HG03175 (cell line): ENCODE measurements around the gene DLX6.

Experiments
- ATAC-seq: cut with Tn5 transposase; IDR thresholded peaks from one replicate; pipeline ENCODE4 v1.9.1; 2021; ENCODE audit warnings: mild to moderate bottlenecking, moderate library complexity; ENCODE audit not compliant: unreplicated experiment

Gene DLX6

DNA sequence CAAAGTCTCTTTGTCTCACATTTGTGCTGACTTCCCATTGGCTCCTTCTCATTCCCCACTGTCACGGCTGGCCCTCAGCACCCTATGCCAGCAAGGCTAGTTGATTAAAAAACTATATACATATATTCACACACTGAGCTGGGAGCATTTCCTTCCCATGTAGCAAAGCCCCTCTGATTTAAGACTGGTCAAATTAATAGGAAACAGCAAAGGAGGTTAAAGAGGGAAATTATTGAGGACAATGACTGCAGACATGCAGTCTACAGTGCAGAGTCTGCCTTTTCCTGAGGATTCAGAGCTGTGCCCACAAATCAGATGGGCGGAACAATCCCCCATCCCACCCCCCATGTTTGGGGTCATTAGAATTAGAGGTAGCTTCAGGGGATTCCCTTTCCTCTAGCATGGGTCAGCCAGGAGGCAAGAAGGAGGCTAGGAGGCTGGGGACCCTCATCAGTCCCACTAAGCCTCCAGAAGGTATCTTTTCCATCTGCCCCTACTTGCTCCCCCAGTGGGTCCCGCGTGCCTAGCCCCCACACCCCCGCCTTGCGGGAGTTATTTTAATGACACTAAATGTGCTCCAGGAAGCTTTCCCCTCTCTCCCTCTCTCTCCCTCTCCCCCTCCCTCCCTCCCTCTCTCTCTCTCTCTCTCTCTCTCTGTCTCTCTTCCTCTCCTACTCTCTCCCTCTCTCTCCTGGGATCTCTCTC, 9.8 kb upstream of the DLX6 start:
- ATAC-seq: no peak

DNA sequence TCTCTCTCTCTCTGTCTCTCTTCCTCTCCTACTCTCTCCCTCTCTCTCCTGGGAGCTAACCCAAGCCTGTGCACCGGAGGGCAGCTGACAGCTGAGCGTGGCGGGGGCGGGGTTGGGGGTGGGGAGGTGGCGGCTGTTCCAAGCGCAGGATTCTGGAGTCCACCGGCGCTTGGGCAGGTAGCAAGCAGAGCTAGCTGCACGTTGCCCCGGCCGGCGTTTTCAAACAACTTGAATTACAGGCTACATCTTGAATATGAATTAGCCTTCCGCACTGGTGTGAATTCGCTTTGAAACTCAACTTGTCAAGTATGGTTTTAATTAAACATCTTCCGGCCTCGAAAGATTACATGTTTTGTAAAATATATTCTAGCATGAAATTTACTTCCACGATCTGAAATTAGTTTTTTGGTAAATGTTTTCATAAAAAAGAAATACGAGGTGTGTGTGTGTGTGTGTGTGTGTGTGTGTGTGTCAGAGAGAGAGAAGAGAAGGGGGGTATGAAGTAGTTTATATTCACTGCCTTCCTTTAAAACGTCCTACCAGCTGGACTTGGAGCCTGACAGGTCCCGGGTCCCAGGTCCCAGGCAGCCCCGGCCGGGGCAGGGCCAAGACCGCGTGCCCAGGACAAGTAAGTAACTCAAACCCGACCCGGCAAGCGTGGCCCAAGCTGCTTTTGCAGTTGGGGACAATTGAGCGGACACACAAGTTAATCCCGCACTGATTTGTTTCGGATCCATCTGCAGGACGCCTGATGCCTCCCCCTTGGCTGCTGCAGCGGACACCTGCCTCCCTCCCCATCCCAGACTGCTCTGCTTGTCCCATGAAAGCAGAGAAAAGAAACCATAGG, 9.0 kb upstream of the DLX6 start:
- ATAC-seq: no peak

DNA sequence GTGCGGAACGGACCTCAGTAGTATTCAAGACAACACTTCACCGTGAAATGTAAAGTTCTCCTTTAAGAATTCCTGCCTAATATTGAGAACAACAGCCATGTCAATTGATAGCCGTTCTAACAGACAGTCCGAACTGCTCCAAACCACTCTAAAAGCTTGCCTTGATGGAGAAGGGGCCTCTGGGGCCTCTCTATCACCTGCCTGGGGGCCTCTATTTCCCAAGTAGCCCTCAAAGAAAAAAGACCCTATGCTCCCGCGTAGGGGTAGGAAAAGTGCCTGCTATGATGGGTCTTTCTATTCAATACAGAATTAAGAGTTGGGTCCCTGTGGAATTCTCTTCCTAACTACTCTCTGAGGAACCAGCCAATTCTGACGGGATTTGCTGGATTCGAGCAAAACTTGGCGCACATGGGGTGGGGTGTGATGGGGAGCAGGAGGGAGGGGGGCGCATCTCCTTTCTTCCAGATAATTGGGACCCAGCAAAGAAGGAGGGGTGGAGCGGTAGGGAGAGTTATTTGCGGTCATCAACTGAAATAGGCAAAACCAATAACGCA, 8.3 kb upstream of the DLX6 start:
- no peak for ATAC-seq

DNA sequence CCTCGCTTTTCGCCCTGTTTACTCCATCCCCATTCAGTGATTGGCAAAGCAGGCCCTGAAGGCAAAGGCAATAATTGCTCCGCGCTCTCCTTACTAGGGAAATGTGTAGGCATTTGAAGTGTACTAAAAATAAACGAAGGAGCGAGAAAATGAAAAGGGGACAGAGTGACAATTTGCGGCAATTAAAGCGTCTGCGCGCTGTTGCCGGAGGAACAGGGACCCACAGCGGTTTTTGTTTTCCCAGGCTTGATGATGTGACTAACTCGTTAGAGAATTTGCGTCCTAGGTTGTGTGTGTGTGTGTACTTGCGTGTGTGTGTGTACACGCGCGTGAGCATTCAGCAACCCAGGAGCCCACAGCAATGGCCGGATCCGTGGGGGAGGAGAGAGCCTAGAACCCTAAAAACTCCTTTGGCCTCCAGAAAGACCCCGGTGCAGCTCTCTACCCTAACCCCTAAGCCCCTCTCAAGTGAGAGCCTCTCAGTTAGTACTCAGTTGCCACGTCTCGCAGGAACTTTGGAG, 7.8 kb upstream of the DLX6 start:
- ATAC-seq: no peak

DNA sequence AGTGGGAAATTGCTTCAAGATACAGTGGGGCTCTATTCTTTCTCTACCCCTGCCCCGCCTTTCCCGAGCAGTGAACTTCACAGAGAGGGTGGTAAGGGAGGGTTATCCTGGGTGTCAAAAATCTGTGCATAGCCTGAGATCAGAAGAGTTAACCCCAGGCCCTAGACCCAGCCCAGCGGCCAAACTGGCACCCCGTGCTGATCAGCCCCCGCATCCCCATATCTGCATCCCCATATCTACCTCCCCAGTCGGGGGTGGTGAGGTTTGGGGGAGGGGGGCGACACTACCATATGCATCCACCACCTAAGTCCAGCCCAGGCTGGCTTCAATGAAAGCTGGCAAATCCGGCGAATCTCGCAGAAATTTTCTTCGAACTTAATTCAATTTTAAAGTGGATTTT, 7.0 kb upstream of the DLX6 start:
- no peak for ATAC-seq

DNA sequence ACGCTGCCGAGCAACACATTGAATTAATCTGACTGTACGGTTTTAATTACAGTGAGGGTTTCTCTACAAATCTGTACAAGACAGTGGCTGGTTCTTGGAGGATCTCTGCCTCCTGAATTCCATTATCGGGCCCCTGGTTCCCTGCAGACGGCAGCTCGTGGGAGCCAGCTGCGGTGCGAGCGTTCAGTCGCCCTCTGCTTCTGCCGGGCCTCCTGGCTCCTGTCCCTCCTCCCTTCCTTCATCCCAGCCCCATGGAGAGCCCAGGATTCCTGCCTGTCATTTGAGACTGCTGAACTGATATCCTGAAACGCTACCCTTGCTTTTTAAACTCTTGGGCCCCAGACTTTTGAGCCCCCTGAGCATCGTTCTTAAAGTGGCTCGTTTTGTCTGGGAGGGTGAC, 6.6 kb upstream of the DLX6 start:
- ATAC-seq: no peak

DNA sequence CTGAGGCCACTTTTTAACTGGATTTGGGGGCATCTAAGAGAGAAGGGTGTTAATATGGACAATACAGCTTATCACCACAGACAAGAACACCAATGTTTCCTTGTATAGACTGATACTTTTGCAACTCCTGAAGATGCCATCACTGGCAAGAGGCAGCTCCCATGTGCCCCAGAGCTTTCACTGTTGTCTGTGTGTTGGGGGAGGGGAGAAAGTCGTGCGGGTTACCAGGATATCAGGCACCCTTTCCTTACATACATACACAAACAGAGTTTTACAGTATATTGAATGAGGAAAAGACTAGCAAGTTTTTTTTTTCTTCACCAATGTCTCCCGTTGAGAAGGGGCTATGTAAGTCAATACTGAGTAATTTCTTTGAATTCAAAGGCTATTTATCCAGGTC, 4.1 kb upstream of the DLX6 start:
- ATAC-seq: no peak

DNA sequence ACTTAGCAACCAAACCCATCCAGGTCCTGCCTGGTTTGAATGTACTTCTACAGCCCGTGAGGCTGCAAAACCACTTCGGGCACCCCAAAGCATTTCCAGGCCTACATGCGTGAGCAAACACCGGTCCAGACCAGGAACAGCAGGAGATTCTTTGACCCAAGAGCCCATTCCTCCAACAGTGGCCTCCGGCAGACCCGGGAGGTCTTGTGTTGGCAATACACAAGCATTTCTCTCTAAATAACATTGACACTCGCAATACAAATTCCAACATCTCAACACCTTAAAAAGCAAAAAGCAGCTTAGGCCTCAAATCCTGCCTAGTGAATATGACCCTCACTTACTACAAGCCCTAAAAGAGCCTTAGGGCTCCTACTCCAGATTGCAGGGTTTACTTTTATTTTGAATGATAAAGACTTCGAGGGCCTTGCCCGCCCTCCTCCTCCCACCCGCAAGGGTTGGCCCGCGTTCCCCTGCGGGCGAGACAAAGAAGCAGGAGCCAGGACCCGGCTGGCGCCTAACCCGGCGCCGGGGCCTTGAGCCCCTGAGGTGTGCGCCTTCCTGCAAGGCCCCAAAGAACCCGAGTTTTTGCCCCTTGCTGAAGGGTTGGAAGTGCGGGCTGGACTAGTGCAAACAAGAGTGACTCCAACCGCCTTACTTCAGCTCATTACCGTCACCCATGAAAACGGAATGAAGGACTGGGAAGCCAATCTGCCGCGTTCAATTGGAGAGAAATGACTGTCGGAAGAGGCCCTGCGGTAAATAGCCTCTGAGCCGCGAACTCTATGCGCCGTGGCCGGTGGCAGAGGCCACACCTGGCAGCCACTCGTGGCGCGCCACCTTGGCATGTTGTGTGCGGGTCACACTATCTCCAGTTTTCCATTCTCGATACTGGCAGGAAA, 3.4 kb upstream of the DLX6 start:
- ATAC-seq: no peak

DNA sequence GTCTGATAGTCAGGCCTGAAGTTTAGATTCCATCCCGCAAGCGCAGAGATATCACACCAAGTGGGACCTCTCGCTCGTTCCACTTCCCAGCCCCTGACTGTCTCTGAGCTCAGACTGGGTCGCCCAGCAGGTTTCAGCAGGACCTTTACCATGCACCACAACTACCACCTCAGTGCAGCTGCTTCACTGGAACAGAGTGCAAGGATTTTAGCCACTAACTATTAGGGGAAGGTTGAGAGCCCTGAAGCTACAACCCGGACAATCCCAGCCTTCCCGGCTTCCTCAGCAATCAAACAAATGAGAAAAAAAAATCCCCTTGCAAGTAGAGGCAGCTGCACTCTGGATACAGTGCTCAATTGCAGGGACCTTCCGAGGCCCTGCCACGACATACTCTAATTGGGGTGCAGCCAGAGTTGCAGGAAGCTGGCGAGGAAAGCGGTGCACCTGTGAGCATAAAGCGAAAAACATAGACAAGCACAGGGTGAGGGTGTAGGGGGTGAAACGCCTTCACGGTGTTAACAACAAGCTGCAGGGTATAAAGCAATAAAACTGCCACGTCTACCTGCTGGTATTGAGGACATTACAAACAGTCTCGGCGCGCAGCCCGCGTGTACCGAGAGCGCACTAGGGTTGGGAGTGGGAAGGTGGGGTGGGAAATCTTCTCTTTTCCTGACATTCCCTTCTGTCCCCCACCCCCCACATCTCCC, 2.6 kb upstream of the DLX6 start:
- no peak for ATAC-seq

DNA sequence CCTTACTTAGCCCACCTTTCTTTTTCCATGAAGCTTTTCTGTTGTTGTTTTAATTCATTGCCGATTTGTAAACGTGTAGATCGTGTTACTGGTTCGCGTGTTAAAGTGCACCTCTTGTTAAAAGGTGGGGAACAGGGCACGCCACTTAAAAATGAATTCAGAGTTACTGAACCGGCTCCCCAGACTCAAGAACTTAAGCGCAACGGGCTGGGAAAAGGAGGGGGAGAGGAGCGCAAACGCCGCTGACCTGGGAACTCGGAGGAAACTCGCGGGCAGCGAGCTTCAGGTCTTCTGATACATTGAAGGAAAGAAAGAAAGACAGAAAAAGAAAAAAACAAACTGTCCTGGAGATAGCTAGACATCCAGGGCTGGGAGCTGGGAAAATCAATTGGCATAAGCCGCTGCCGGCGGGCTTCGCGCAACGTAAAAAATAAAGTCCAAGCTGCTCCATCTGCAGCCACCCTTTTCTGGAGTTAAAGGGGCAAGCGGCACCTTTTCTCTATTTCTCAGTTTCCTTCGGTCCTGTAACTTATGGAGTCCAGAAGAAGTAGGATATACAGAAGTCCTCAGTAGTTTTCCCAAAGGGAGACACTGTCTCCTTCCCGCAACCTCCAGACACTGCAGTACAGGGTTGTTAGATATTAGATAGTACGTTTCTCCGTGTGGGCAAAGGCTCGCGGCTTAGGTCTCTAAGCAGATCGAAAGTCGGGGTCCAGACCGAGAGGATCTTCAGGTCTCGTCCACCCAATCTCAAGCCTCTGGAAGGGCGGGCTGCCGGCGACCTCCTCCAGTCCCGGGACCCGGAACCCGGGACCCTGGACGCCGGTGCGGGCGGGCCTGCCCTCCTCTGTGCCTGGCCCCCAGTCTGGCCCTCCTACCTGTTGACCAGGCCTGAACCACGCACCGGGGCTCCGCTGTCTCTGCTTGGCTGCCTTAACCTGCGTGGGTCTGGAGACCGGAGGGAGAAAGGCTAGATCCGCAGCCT, 1.8 kb upstream of the DLX6 start:
- no peak for ATAC-seq

DNA sequence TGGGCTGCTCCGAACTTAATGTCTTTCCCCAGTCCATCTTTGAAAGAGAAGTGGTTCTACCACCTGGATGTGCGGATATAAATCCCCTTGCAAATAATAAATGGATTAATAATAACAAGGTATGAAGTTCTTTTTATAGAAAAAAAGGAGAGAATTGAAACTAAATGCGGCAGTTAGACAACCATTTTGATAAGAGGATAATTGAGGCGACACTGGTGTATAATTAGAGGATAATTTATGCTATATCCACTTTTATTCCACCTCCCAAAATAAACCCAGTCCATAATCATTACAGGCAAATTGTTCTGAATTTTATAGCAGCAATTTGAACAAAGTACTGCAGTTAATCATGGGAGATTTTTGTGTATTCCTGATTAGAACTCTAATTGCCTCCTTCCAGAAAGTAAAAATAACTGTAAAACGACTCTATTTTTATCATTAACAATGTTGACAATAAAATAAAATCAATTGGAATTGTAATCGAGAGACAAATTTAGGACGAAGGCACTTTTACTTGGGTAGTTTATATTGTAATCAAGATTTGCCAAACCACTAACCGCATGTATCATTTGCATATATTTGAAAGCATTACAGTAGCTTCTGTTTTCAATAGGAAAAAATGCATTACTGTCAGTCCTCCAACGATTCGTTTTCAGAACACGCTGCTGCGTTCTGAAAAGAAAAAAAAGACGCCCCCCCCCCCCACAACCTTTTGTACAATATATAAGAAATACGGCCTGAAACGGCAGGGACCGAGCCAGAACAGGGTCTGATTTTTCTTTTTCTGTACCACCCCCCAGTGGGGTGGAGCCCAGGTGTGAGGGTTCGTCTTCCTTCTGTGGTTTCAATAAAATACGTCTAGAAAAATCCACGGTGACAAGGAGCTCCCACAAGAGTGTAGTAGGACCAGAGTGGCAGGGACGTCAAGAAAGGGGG, 838 bp upstream of the DLX6 start:
- ATAC-seq: no peak

DNA sequence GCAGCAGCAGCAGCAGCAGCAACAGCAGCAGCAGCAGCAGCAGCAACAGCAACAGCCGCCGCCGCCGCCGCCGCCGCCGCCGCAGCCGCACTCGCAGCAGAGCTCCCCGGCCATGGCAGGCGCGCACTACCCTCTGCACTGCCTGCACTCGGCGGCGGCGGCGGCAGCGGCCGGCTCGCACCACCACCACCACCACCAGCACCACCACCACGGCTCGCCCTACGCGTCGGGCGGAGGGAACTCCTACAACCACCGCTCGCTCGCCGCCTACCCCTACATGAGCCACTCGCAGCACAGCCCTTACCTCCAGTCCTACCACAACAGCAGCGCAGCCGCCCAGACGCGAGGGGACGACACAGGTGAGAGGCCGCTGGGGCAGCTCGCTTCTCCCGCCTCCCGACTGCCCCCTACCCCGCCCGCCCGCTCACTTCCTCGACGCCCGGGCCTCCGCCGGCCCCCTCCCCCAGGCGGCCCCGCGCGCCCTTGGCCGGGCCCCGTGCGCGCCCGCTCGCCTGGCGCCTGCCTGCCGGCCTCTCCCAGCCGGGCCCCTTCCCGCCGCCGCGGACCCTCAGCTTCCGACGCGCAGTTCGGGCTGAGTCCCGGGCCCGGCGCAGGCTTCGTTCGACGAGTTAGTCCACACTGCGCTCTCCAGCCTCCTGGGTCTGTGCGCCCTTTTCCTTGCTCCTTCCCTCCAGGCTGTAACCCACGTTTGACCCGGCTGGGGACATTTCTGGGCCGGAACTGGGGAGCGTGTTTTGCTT, 882 bp downstream of the DLX6 start:
- ATAC-seq: no peak

DNA sequence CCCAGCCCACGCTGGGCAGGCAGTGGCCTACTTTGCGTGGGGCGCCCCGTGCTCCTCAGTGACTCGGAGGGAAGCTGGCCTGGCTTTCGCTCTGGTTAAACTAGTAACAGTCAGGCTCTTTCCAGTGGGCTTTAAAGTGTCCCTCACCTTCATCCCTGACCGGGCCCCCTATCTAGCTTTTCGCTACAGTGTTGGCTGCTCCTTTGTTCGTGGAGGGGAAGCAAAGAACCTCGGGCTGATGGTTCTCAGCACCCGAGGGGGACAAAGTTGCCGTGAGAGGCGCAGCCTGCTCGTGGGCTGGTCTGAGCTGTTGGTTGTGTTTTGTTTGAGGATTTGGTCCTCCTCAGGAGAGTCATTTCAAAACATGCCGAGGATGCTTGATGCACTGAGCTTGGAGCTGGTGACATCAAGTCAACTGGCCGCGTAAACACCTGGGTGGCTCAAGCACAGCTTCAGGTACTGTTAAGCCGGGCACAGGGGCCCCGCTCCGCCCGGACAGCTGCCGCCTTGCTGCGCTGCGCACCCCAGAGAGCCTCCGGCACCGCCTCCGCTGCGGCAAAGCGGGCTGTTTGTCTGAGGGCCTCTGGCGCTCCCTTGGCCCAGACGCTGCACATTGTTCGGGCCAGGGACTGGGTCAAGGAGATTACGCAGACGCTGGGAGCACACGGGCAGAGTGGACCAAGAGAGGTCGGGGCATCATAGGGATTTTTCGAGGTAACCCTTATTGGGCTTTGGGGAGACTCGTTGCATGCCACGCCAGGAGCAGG, 1.6 kb downstream of the DLX6 start:
- no peak for ATAC-seq

DNA sequence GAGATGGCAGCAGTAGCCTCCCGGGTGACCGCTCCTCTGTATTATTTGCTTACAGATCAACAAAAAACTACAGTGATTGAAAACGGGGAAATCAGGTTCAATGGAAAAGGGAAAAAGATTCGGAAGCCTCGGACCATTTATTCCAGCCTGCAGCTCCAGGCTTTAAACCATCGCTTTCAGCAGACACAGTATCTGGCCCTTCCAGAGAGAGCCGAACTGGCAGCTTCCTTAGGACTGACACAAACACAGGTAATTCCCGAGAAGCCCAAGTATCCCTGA, 2.2 kb downstream of the DLX6 start:
- no peak for ATAC-seq

DNA sequence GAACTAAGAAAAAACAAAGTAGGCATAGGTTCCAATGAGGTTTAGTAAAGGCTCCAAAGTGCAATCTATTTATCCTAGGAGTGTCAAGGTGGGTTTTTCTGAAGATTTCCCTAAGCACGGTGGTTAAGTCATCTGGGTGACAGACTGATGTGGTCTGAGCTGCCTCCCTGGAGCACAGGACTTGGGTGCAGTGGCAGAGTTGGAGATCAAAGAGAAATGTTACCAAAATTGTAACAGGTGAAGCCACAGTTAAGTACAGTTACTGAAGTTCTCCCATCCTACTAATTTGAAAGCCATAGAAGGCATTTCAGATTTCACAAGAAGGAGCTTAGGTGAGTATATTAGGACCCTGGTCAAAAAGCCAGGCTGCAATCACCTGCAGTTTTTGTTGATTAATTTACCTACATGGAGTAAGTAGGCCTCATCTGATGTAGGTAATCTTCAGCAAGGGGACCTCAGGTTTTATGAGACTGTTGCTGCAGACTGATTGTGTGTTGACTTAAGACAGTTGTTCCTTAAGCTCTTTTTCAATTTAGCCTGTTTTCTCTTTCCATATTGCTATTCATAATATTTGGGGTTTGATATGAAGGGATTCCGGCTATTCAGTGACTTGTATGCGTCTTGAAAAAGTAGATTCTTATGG, 3.0 kb downstream of the DLX6 start:
- ATAC-seq: no peak
